Panc1 (cell line): ENCODE results near the gene ABCA8. TPM values are rescaled to one million over a fixed set of nuclear protein-coding genes. Genes with fewer than 3 reads are reported as not detected.

Experiments
- ATAC-seq: fragments of 200-7000 bp; cut with Tn5 transposase; 2 replicates; pipeline ENCODE4 v1.9.1; 2020; ENCODE audit warnings: mild to moderate bottlenecking, moderate library complexity
- BruUV-seq: library from RNA; stranded (reverse); fragments of 400-500 nt; replicated peaks from 2 replicates; lab custom pipeline; 2021; lab: Mats Ljungman, UMichigan
- CTCF ChIA-PET: fragments of 300-600 bp; sonication (Branson Sonifier 250); formaldehyde crosslinking; loops from one replicate; lab custom pipeline; 2022; ENCODE audit warnings: antibody characterized with exemption; lab: Charles Lee
- POLR2A ChIA-PET: fragments of 300-600 bp; sonication (Branson Sonifier 250); formaldehyde crosslinking; loops from one replicate; lab custom pipeline; 2022; ENCODE audit warnings: antibody characterized with exemption; lab: Charles Lee
- DNase-seq: peaks from one replicate; pipeline ENCODE4 v3.0.0-alpha.2; 2010; ENCODE audit warnings: low read depth, low spot score
- H3K27ac ChIP-seq: 2 replicates; pipeline ENCODE4 v1.5.1; 2011; ENCODE audit warnings: mild to moderate bottlenecking, low read length, inconsistent platforms
- H3K27me3 ChIP-seq: fragments of 200-500 bp; sonication (Bioruptor generic); 2 replicates; pipeline ENCODE4 v1.6.0; 2014; ENCODE audit warnings: low read length, inconsistent platforms; ENCODE audit not compliant: control insufficient read depth, insufficient read depth
- H3K36me3 ChIP-seq: fragments of 200-500 bp; sonication (Bioruptor generic); 2 replicates; pipeline ENCODE4 v1.5.1; 2014; ENCODE audit warnings: inconsistent platforms, mild to moderate bottlenecking, low read length, moderate library complexity; ENCODE audit not compliant: control insufficient read depth, insufficient read depth
- H3K4me1 ChIP-seq: 2 replicates; pipeline ENCODE4 v1.5.1; 2011; ENCODE audit warnings: inconsistent platforms, mild to moderate bottlenecking, low read length, moderate library complexity; ENCODE audit not compliant: control insufficient read depth, insufficient read depth
- H3K4me3 ChIP-seq, 2 experiments: 2 replicates each; pipeline ENCODE4 v1.5.1; 2011 to 2012; ENCODE audit warnings: low read depth in 2 of 2, low read length in 2 of 2, mild to moderate bottlenecking in 2 of 2, inconsistent platforms in 1 of 2, moderate library complexity in 1 of 2
- H3K9me3 ChIP-seq: fragments of 200-500 bp; sonication (Bioruptor generic); 2 replicates; pipeline ENCODE4 v1.5.1; 2014; ENCODE audit warnings: low read depth, mild to moderate bottlenecking, inconsistent platforms, low read length, moderate library complexity; ENCODE audit not compliant: control insufficient read depth, insufficient read depth
- CTCF ChIP-seq: fragments of 450-650 bp; IDR thresholded peaks from 2 replicates; pipeline ENCODE4 v1.5.1; 2017; ENCODE audit warnings: mild to moderate bottlenecking
- POLR2AphosphoS5 ChIP-seq: IDR thresholded peaks from 2 replicates; pipeline ENCODE4 v1.6.1; 2012; ENCODE audit warnings: mild to moderate bottlenecking, low read depth, low read length, moderate library complexity
- SIN3A ChIP-seq: IDR thresholded peaks from 2 replicates; pipeline ENCODE4 v1.6.1; 2012; ENCODE audit warnings: low read depth, mild to moderate bottlenecking, low read length, moderate library complexity, borderline replicate concordance; ENCODE audit not compliant: insufficient read depth
- TCF7L2 ChIP-seq: IDR thresholded peaks from 2 replicates; pipeline ENCODE4 v1.6.1; 2011; ENCODE audit warnings: mild to moderate bottlenecking, low read depth, low read length, inconsistent platforms
- in situ Hi-C: cut with HindIII; loops from 2 replicates; pipeline ENCODE4 v1.10.0; 2016; ENCODE audit warnings: low sequenced_read_pairs, low pct_unique_long_range_greater_than_20kb
- intact Hi-C: fragments of 100-400 bp; cut with micrococcal nuclease; formaldehyde crosslinking; loops from one replicate; pipeline ENCODE4 v1.10.0; 2022; ENCODE audit not compliant: unreplicated experiment
- total RNA-seq: library from RNA; stranded (reverse); gene quantifications from one replicate; pipeline ENCODE4 v1.2.1, GENCODE V29; 2021; ENCODE audit not compliant: unreplicated experiment
- TF ChIP-seq, protein P1 (sequence below), 2 experiments: IDR thresholded peaks; 2 replicates each; pipeline ENCODE4 v1.6.1; 2011 to 2012; ENCODE audit warnings: low read depth in 2 of 2, control low read depth in 1 of 2, low read length in 1 of 2, mild to moderate bottlenecking in 1 of 2, moderate library complexity in 1 of 2; ENCODE audit not compliant: insufficient read depth in 1 of 2

ABCA8 gene
- total RNA-seq, 1 experiment from 2014 or later = 0.23 TPM

DNA sequence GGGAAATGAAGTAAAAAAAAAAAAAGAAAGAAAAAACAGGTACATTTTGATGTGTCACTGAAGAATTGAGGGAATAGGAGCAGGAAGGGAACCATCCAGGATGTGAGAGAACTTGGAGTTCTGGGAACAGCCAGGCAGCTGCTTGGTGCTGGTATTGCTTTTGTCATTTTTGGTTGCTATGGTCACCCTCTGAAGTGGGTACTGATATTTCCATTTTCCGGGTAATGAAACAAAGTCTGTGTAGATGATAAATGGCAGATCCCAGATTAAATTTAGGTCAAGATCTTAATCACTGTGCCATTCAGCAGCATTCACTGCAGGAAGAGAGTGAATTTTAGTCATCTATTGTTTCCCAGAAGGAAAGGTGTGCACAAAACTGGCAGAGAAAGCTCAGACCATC lies 93.6 kb downstream of the ABCA8 start:
- ChIA-PET CTCF (no interaction called here), POLR2A (no interaction called here)
- in situ Hi-C loops (no loop called here), intact Hi-C loops (no loop called here)
- Histone ChIP-seq H3K27ac (no peak overlapping the region), H3K4me3 (no peak overlapping the region), H3K36me3 (no peaks in the 10 kb centered on the region), H3K27me3 (no peaks in the 10 kb centered on the region), H3K9me3 (no peaks in the 10 kb centered on the region), H3K4me1 (no peaks in the 10 kb centered on the region)
- BruUV-seq = no TSS peak
- no peak for ATAC-seq
- TF ChIP-seq, protein P1, sequence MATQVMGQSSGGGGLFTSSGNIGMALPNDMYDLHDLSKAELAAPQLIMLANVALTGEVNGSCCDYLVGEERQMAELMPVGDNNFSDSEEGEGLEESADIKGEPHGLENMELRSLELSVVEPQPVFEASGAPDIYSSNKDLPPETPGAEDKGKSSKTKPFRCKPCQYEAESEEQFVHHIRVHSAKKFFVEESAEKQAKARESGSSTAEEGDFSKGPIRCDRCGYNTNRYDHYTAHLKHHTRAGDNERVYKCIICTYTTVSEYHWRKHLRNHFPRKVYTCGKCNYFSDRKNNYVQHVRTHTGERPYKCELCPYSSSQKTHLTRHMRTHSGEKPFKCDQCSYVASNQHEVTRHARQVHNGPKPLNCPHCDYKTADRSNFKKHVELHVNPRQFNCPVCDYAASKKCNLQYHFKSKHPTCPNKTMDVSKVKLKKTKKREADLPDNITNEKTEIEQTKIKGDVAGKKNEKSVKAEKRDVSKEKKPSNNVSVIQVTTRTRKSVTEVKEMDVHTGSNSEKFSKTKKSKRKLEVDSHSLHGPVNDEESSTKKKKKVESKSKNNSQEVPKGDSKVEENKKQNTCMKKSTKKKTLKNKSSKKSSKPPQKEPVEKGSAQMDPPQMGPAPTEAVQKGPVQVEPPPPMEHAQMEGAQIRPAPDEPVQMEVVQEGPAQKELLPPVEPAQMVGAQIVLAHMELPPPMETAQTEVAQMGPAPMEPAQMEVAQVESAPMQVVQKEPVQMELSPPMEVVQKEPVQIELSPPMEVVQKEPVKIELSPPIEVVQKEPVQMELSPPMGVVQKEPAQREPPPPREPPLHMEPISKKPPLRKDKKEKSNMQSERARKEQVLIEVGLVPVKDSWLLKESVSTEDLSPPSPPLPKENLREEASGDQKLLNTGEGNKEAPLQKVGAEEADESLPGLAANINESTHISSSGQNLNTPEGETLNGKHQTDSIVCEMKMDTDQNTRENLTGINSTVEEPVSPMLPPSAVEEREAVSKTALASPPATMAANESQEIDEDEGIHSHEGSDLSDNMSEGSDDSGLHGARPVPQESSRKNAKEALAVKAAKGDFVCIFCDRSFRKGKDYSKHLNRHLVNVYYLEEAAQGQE (IDR thresholded peaks at IDR 0.05; ENCODE audit: insufficient read depth in 1 of 2, low read depth in 2 of 2, low read length in 1 of 2) = no peak
- TF ChIP-seq POLR2AphosphoS5 (no peak), SIN3A (no peak), TCF7L2 (no peak), CTCF (no peak)
- DNase-seq = no peak

DNA sequence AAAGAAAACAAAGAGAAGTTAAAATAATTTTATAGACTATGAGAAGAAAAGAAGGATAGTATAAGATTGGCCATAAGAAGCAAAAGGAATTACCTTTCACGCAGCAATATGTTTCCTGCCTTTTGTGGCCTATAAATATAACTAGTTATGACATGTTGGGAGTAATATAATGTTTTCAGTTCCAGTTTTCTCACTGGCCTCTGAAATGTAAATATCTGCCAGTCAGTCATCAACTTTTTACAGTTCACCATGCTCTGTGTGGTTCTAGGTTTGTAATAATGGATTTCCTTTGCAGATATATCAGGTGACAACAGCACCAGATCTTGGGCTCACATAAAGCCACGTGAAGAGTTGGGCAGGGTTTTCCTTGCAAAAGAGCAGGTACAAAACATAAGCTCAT lies 94.3 kb downstream of the ABCA8 start:
- in situ Hi-C loops (no loop called here), intact Hi-C loops (no loop called here)
- ChIA-PET POLR2A (no interaction called here), CTCF (no interaction called here)
- ATAC-seq (no peak), DNase-seq (no peak)
- TF ChIP-seq, protein P1 (IDR thresholded peaks at IDR 0.05; ENCODE audit: insufficient read depth in 1 of 2, low read depth in 2 of 2, low read length in 1 of 2) = no peak
- TF ChIP-seq SIN3A = no peak
- no peak for TF ChIP-seq CTCF
- no peak for TF ChIP-seq POLR2AphosphoS5
- no peak for TF ChIP-seq TCF7L2
- H3K27ac ChIP-seq = no peak overlapping the region
- no peaks in the 10 kb centered on the region for H3K27me3 ChIP-seq
- no peaks in the 10 kb centered on the region for H3K9me3 ChIP-seq
- H3K4me3 ChIP-seq = no peak overlapping the region
- BruUV-seq = no TSS peak
- no peaks in the 10 kb centered on the region for H3K36me3 ChIP-seq
- H3K4me1 ChIP-seq = no peaks in the 10 kb centered on the region
